ENCODE results near the gene PRUNE2. TPM values are rescaled to one million over a fixed set of nuclear protein-coding genes. Genes with fewer than 3 reads are reported as not detected.

Gene PRUNE2
- total RNA-seq, 4 donors from 2014 or later = 586 to 728 (median 654) TPM

- H3K4me1 ChIP-seq = no peaks in the 10 kb centered on the region
- TF ChIP-seq POLR2A (IDR thresholded peaks at IDR 0.05; ENCODE audit: low read depth) = no peak
- TF ChIP-seq CTCF (IDR thresholded peaks at IDR 0.05) = no peak
- no peak for TF ChIP-seq POLR2AphosphoS5 (IDR thresholded peaks at IDR 0.05)
- TF ChIP-seq EP300 (IDR thresholded peaks at IDR 0.05) = no peak
- intact Hi-C loops (cut with DNase I) = no loop called here
- no peaks in the 10 kb centered on the region for H3K36me3 ChIP-seq
- H3K27me3 ChIP-seq = no peaks in the 10 kb centered on the region
- no peak for DNase-seq (ENCODE audit: extremely low spot score)
- no peak overlapping the region for H3K4me3 ChIP-seq
- H3K27ac ChIP-seq (replicated peaks in 1 of 4) = no peak overlapping the region
- 73% methylated on average over 4 of the region's 4 CpGs for WGBS
- H3K9me3 ChIP-seq = no peaks in the 10 kb centered on the region
Measured at GRCh38 chr9:76917299-76917698, 11.4 kb upstream of the PRUNE2 start.

GRCh38 chr9:76916231-76916630 is 10.3 kb upstream of the PRUNE2 start:
- DNase-seq (ENCODE audit: extremely low spot score) = no peak
- intact Hi-C loops (cut with DNase I) = no loop called here
- 77% methylated on average over 4 of the region's 4 CpGs for WGBS

GRCh38 chr9:76913467-76913866 is 7.6 kb upstream of the PRUNE2 start:
- no peaks in the 10 kb centered on the region for H3K27me3 ChIP-seq
- H3K36me3 ChIP-seq = no peaks in the 10 kb centered on the region
- 79% methylated on average over 2 of the region's 2 CpGs for WGBS
- H3K9me3 ChIP-seq = no peaks in the 10 kb centered on the region
- intact Hi-C loops (cut with DNase I) = no loop called here
- no peak overlapping the region for H3K27ac ChIP-seq (replicated peaks in 1 of 4)
- TF ChIP-seq POLR2A (IDR thresholded peaks at IDR 0.05; ENCODE audit: low read depth) (no peak), CTCF (IDR thresholded peaks at IDR 0.05) (no peak), EP300 (IDR thresholded peaks at IDR 0.05) (no peak)
- DNase-seq (ENCODE audit: extremely low spot score) = no peak
- no peak overlapping the region for H3K4me3 ChIP-seq
- no peaks in the 10 kb centered on the region for H3K4me1 ChIP-seq

More at GRCh38 chr9:76916231-76916630, 10.3 kb upstream of the PRUNE2 start:
- Histone ChIP-seq H3K9me3 (no peaks in the 10 kb centered on the region), H3K27me3 (no peaks in the 10 kb centered on the region), H3K36me3 (no peaks in the 10 kb centered on the region), H3K27ac (replicated peaks in 1 of 4) (no peak overlapping the region), H3K4me1 (no peaks in the 10 kb centered on the region), H3K4me3 (no peak overlapping the region)
- TF ChIP-seq EP300 (IDR thresholded peaks at IDR 0.05) = no peak
- no peak for TF ChIP-seq POLR2A (IDR thresholded peaks at IDR 0.05; ENCODE audit: low read depth)
- TF ChIP-seq POLR2AphosphoS5 (IDR thresholded peaks at IDR 0.05) = no peak
- TF ChIP-seq CTCF (IDR thresholded peaks at IDR 0.05) = no peak

- 59% methylated on average over 6 of the region's 6 CpGs for WGBS
- H3K36me3 ChIP-seq = no peaks in the 10 kb centered on the region
- no peaks in the 10 kb centered on the region for H3K9me3 ChIP-seq
- no peak overlapping the region for H3K4me3 ChIP-seq
- no peaks in the 10 kb centered on the region for H3K27me3 ChIP-seq
- H3K4me1 ChIP-seq = no peaks in the 10 kb centered on the region
- no peak overlapping the region for H3K27ac ChIP-seq (replicated peaks in 1 of 4)
- TF ChIP-seq EP300 (IDR thresholded peaks at IDR 0.05) (no peak), POLR2A (IDR thresholded peaks at IDR 0.05; ENCODE audit: low read depth) (no peak), POLR2AphosphoS5 (IDR thresholded peaks at IDR 0.05) (no peak), CTCF (IDR thresholded peaks at IDR 0.05) (no peak)
- intact Hi-C loops (cut with DNase I) = no loop called here
- DNase-seq (ENCODE audit: extremely low spot score) = no peak
Measured at GRCh38 chr9:76912636-76913275, 6.8 kb upstream of the PRUNE2 start.

GRCh38 chr9:76911971-76912370 is 6.1 kb upstream of the PRUNE2 start:
- no peaks in the 10 kb centered on the region for H3K27me3 ChIP-seq
- TF ChIP-seq CTCF (IDR thresholded peaks at IDR 0.05) (no peak), POLR2AphosphoS5 (IDR thresholded peaks at IDR 0.05) (no peak), POLR2A (IDR thresholded peaks at IDR 0.05; ENCODE audit: low read depth) (no peak), EP300 (IDR thresholded peaks at IDR 0.05) (no peak)
- 89% methylated on average over 1 of the region's 1 CpG for WGBS
- no peak overlapping the region for H3K27ac ChIP-seq (replicated peaks in 1 of 4)
- intact Hi-C loops (cut with DNase I) = no loop called here
- DNase-seq (ENCODE audit: extremely low spot score) = no peak
- no peaks in the 10 kb centered on the region for H3K4me1 ChIP-seq
- no peaks in the 10 kb centered on the region for H3K9me3 ChIP-seq
- H3K36me3 ChIP-seq = no peaks in the 10 kb centered on the region
- H3K4me3 ChIP-seq = no peak overlapping the region
